GM11168 (cell line): ENCODE data around the gene C15orf39.
"Not testable (repeated sequence)": the region's sequence is repeated elsewhere in the genome, so short reads cannot be mapped to it uniquely, and the experiment has no call there.

ENCODE experiments used
- in situ Hi-C: fragments of 300-500 bp; cut with MboI; formaldehyde crosslinking; loops from one replicate; pipeline ENCODE4 v1.12.0; 2022; ENCODE audit warnings: low sequenced_read_pairs; ENCODE audit not compliant: unreplicated experiment

The C15orf39 gene

GRCh38 chr15:75208501-75209288 is 7.0 kb downstream of the C15orf39 start:
- in situ Hi-C loops: loop anchor here (10.0 kb wide), 1 partner anchor 104 kb away; no protein-coding TSS in a partner anchor

DNA sequence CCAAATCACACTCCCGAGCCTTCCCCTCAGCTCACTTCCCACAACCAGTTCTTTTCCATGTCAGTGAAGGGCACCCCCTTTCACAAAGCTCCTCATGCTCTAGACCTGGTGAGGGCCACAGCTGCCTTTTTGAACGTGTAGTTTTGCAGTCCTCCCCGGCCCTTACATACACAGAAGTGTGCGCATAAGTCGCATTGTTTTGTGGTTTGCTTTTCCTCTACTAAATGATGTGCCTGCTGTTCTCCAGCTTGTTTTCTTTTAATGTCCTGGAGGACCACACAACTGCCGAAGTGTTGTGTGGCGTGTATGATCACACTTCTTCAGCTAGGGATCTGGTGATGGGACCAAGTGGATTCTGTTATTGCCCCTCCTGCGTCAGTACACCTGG is 7.6 kb downstream of the C15orf39 start:
- in situ Hi-C loops: loop anchor here (10.0 kb wide), 1 partner anchor 104 kb away; no protein-coding TSS in a partner anchor

DNA sequence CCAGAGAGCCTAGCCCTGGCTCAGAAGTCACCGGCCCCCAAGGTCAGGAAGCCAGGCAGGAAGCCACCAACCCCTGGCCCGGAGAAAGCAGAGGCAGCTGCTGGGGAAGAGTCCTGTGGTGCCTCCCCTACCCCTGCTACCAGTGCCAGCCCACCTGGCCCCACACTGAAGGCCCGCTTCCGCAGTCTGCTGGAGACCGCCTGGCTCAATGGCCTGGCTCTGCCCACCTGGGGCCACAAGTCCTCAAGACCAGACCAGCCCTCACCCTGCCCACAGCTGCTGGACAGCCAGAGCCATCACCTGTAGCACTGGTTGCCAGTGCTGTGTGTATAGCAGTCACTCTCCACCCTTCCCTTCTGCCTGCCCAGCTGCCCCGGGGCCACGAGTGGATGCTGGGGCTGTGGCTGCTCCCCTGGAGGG is 9.1 kb downstream of the C15orf39 start:
- in situ Hi-C loops: no loop called here

DNA sequence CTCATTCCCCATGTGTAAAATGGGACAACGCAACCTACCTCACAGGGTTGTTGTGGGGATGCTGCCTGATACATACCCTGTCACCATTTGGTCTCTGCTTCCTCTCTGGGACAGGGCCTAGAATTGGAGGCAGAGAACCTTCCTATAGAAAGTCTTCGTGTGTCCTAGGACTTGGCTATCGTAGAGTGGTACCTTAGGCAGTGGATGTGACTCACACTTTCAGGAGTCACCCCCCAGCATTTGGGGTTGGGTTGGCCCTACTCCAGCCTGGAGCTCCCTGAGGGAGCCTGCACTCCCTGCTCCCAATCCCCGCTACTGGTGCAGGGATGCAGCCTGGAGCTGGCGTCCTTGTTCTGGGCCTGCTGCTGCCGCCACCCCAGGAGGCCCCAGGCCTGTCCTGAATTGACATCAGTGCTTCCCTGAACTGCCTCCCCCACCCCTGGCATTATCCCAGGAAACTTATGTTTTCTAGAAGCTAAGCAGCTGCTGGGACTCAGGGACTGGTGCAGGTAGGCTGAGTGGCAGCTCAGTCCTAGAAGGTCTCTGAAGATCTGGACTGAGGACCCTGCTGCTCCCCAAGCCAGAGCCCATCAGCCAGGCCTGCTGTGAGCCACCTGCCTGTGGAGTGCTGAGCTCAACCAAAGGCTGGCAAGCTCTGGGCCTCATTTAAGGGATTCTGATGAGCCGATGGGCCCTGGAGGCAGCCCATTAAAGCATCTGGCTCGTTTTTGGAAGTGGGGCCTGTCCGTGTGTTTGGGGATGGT is 9.9 kb downstream of the C15orf39 start:
- in situ Hi-C loops: no loop called here

- in situ Hi-C loops: no loop called here
Observed at GRCh38 chr15:75212200-75212858, 10.6 kb downstream of the C15orf39 start.

DNA sequence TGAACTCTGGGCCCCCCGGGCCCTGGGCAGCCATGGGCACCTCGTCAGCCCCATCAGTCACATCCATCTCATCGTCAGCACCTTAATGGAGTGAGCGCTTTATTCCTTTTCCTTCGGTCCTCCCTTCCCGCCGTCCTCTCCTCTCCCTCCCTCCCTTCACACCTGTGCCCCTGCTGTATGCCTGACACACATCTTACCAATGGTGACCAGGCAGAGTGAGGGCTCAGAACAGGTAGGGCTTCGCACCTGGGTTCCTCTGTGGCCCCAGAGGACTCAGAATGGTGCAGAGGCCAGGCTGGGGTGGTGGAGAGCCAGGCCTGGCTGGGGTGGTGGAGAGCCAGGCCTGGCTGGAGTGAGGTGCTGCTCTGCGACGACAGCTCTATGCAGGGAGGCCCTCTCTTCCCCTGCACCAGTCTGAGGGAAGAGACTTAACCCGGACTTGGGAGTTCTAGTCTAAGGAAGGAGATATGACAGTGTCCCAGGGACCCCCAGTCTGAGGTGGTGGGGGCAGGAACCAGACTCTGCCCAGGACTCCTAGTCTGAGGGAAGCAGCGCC is 11.6 kb downstream of the C15orf39 start:
- in situ Hi-C loops: no loop called here

DNA sequence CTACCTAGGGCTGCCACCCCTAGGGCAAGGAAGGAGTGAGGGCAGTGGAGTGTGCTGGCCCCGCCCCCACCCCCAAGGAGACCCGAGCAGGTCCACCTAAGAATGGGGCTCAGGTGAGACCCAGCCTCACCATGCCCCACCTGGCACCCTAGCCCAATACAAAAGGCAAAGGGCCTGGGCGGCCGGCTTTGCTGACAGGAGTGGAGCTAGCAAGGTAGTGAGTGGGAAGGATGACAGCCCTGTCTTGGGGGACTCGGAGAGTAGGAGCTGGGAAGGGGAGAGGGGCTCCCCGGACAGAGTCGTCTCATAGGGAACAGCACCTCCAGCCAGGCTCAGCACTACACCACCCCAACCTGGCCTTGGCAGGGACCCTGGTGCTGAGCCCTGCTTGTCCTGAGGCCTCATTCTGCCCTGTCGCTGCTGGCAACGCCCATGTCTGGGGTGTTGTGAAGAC is 12.1 kb downstream of the C15orf39 start:
- in situ Hi-C loops: no loop called here

- in situ Hi-C loops: no loop called here
Observed at GRCh38 chr15:75214293-75215096, 12.8 kb downstream of the C15orf39 start.

GRCh38 chr15:75215107-75216004 is 13.7 kb downstream of the C15orf39 start:
- in situ Hi-C loops: no loop called here

GRCh38 chr15:75217012-75217411 is 15.3 kb downstream of the C15orf39 start:
- in situ Hi-C loops: no loop called here

- in situ Hi-C loops: not testable (repeated sequence)
Observed at GRCh38 chr15:75217574-75217973, 15.9 kb downstream of the C15orf39 start.

- in situ Hi-C loops: not testable (repeated sequence)
Observed at GRCh38 chr15:75219507-75219929, 17.8 kb downstream of the C15orf39 start.

- in situ Hi-C loops: no loop called here
Observed at GRCh38 chr15:75223688-75224087, 22.0 kb downstream of the C15orf39 start.

- in situ Hi-C loops: no loop called here
Observed at GRCh38 chr15:75224281-75224680, 22.6 kb downstream of the C15orf39 start.

- in situ Hi-C loops: not testable (repeated sequence)
Observed at GRCh38 chr15:75225102-75225836, 23.6 kb downstream of the C15orf39 start.

- in situ Hi-C loops: no loop called here
Observed at GRCh38 chr15:75225951-75226732, 24.5 kb downstream of the C15orf39 start.

GRCh38 chr15:75227112-75227511 is 25.4 kb downstream of the C15orf39 start:
- in situ Hi-C loops: not testable (repeated sequence)
